NT2/D1 (cell line): Measurements from ENCODE around the gene RAD9A.

Experiments
- YY1 ChIP-seq: IDR thresholded peaks from 2 replicates; pipeline ENCODE4 v1.6.1; 2011; ENCODE audit not compliant: insufficient read length, insufficient read depth
- ZNF274 ChIP-seq: IDR thresholded peaks from 2 replicates; pipeline ENCODE4 v1.6.1; 2011; ENCODE audit warnings: mild to moderate bottlenecking, low read depth, low read length

- TF ChIP-seq ZNF274 = no peak
- no peak for TF ChIP-seq YY1
Observed at GRCh38 chr11:67405196-67405567, 13.4 kb downstream of the RAD9A start.
